ENCODE measurements around the gene BMPER. TPM values are rescaled to one million over a fixed set of nuclear protein-coding genes. Genes with fewer than 3 reads are reported as not detected.

The BMPER gene
- total RNA-seq, 4 donors from 2014 or later: 0.27 to 0.53 (median 0.34) TPM

DNA sequence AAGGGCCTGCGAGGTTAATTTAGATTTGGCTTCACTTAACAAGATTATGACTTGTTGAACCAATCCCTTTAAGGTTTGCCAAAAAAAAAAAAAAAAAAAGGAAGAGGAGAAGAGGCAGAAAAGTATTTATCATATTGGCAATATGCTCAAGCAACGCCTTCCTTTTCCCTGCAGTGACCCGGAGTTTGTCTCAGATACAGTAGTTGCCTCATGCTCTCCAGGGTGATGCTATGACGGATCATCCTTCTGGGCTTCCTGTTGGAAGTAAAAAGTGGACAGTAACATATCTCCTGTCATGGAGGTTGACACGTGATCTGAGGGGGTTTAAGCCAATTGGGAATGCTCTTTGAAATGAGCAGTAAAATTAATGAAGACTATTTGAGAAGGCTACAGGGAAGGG, 117.3 kb downstream of the BMPER start:
- WGBS, 2 donors: 61 to 68% methylated on average over 5 of the region's 5 CpGs
- intact Hi-C loops (cut with DNase I; ENCODE audit: low total_unique reads): no loop called here
- H3K4me3 ChIP-seq (ENCODE audit: low read depth, poor library complexity, severe bottlenecking): no peak overlapping the region
- TF ChIP-seq, protein P1, sequence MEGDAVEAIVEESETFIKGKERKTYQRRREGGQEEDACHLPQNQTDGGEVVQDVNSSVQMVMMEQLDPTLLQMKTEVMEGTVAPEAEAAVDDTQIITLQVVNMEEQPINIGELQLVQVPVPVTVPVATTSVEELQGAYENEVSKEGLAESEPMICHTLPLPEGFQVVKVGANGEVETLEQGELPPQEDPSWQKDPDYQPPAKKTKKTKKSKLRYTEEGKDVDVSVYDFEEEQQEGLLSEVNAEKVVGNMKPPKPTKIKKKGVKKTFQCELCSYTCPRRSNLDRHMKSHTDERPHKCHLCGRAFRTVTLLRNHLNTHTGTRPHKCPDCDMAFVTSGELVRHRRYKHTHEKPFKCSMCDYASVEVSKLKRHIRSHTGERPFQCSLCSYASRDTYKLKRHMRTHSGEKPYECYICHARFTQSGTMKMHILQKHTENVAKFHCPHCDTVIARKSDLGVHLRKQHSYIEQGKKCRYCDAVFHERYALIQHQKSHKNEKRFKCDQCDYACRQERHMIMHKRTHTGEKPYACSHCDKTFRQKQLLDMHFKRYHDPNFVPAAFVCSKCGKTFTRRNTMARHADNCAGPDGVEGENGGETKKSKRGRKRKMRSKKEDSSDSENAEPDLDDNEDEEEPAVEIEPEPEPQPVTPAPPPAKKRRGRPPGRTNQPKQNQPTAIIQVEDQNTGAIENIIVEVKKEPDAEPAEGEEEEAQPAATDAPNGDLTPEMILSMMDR (IDR thresholded peaks at IDR 0.05): no peak
- TF ChIP-seq POLR2A (IDR thresholded peaks at IDR 0.05): no peak
- DNase-seq (ENCODE audit: low spot score in 2 of 2): no peak

GRCh38 chr7:34025600-34025999, 120.3 kb downstream of the BMPER start:
- intact Hi-C loops (cut with DNase I; ENCODE audit: low total_unique reads): no loop called here
- WGBS, 2 donors: 65 to 66% methylated on average over 5 of the region's 5 CpGs
- TF ChIP-seq, protein P1 (IDR thresholded peaks at IDR 0.05): no peak
- no peak for TF ChIP-seq POLR2A (IDR thresholded peaks at IDR 0.05)
- no peak overlapping the region for H3K4me3 ChIP-seq (ENCODE audit: low read depth, poor library complexity, severe bottlenecking)
- DNase-seq (ENCODE audit: low spot score in 2 of 2): no peak

DNA sequence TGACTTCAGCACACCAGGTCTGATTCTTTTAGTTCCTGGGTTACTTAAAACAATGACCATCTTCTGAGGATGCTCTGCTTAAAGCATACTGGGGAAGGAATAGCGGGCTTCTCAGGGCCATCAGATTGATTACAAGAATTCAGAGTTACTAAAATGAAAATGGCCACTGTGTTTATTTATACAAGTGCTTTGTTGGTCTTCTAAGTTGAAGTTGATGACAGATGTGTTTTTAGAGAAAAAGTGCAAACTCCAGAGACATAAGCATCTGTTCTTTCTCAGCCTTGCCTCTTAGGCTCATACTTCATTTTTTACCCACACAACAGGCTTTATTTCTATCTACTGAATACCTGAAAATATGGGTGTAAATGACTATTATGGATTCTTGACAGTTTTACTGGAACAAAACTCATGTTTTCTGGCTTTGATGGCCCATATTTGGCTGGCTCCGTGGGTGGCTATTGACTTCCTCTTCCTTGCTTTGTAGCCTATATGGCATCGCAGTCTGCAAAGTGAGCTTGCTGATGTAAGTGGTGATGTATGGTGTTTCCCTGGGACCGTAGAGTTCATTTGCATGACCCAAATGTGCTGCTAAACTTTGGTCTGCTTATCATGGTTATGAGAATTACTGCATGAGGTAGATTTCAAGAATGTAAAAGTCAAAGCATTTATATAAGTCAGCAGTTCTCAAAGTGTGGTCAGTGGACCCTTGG, 121.3 kb downstream of the BMPER start:
- intact Hi-C loops (cut with DNase I; ENCODE audit: low total_unique reads): no loop called here
- TF ChIP-seq, protein P1 (IDR thresholded peaks at IDR 0.05): no peak
- no peak for TF ChIP-seq POLR2A (IDR thresholded peaks at IDR 0.05)
- DNase-seq (ENCODE audit: low spot score in 2 of 2): no peak
- no peak overlapping the region for H3K4me3 ChIP-seq (ENCODE audit: low read depth, poor library complexity, severe bottlenecking)
- 70 to 73% methylated on average over 4 of the region's 4 CpGs for WGBS, 2 donors

GRCh38 chr7:34031156-34031555, 125.8 kb downstream of the BMPER start:
- no peak overlapping the region for H3K4me3 ChIP-seq (ENCODE audit: low read depth, poor library complexity, severe bottlenecking)
- intact Hi-C loops (cut with DNase I; ENCODE audit: low total_unique reads): no loop called here
- TF ChIP-seq POLR2A (IDR thresholded peaks at IDR 0.05): no peak
- TF ChIP-seq, protein P1 (IDR thresholded peaks at IDR 0.05): no peak
- no peak for DNase-seq (ENCODE audit: low spot score in 2 of 2)
- 89 to 97% methylated on average over 2 of the region's 2 CpGs for WGBS, 2 donors

GRCh38 chr7:34034728-34035127, 129.4 kb downstream of the BMPER start:
- TF ChIP-seq, protein P1 (IDR thresholded peaks at IDR 0.05): no peak
- no peak for TF ChIP-seq POLR2A (IDR thresholded peaks at IDR 0.05)
- intact Hi-C loops (cut with DNase I; ENCODE audit: low total_unique reads): no loop called here
- 62 to 75% methylated on average over 1 of the region's 1 CpG for WGBS, 2 donors
- H3K4me3 ChIP-seq (ENCODE audit: low read depth, poor library complexity, severe bottlenecking): no peak overlapping the region
- DNase-seq (ENCODE audit: low spot score in 2 of 2): no peak

All from lower leg skin (tissue), 4 donors.